Measurements from ENCODE around the gene KRIT1.
"Not testable (repeated sequence)": the region's sequence is repeated elsewhere in the genome, so short reads cannot be mapped to it uniquely, and the experiment has no call there.

The KRIT1 gene

DNA sequence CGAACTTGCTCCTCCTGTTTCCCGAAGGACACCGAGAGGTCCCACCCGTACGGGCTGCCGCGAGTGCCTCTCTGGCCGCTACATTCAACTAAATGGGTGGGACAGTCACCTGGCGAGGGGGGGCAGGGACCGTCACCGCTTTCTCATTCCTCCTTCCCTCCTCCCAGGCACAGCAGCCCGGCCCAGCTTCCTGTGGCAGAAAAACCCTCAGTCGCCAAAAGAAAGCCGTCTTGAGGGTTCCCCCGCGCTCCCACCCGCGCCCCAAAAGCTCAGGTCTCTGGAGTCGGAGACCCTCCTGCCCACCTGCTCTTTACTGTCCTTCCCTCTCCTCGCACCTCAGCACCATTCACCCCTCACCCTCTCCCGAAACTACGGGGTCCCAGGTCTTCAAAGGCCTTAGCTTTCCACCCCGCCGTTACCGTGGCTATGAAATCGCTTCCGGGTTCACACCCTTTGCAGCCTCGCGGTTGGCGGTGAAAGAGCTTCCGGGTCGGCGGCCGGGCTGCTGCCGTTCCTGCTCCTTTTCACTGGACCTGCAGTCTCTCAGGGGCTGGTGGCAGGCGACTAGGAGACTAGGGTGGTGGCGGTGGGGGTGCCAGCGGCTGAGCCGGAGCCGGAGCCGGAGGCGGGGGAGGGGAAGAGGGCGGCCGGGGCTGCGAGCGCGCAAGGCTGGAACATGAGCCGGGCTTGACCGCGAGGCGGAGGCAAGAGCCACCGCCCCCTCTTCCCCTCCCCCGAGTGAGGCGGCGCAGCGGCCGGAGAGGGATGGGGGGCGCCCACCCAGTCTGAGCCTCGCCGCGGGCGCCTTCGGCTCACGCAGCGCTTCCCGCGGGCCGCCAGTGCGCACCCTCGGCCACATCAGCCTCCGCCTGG, at the start of gene KRIT1, which contains the start of gene ANKIB1:
KRIT1 (minus strand) TSS at position 428 of the 873 bp plus-strand sequence. CDS start 3,779 bp downstream, outside the sequence.
ANKIB1 (plus strand) TSS at position 488 of the 873 bp plus-strand sequence. CDS start 49,005 bp downstream, outside the sequence.
- no peak for DNase-seq (ENCODE audit: low read depth, low spot score)
- peak within 1 kb of the TSS; percentile 87 for H3K27ac ChIP-seq

GRCh38 chr7:92295391-92295790, 49.7 kb upstream of the KRIT1 start:
- no peak overlapping the region for H3K27ac ChIP-seq
- DNase-seq (ENCODE audit: low read depth, low spot score) = no peak

- DNase-seq (ENCODE audit: low read depth, low spot score) = no peak
- no peak overlapping the region for H3K27ac ChIP-seq
These were observed 48.3 kb upstream of the KRIT1 start for GRCh38 chr7:92293896-92294590.

GRCh38 chr7:92292981-92293380, 47.3 kb upstream of the KRIT1 start:
- H3K27ac ChIP-seq = no peak overlapping the region
- no peak for DNase-seq (ENCODE audit: low read depth, low spot score)

GRCh38 chr7:92289321-92289720, 43.6 kb upstream of the KRIT1 start:
- H3K27ac ChIP-seq = no peak overlapping the region

GRCh38 chr7:92282930-92283329, 37.2 kb upstream of the KRIT1 start:
- DNase-seq (ENCODE audit: low read depth, low spot score) = no peak
- H3K27ac ChIP-seq = no peak overlapping the region

More at GRCh38 chr7:92289321-92289720, 43.6 kb upstream of the KRIT1 start:
- DNase-seq (ENCODE audit: low read depth, low spot score) = no peak

DNA sequence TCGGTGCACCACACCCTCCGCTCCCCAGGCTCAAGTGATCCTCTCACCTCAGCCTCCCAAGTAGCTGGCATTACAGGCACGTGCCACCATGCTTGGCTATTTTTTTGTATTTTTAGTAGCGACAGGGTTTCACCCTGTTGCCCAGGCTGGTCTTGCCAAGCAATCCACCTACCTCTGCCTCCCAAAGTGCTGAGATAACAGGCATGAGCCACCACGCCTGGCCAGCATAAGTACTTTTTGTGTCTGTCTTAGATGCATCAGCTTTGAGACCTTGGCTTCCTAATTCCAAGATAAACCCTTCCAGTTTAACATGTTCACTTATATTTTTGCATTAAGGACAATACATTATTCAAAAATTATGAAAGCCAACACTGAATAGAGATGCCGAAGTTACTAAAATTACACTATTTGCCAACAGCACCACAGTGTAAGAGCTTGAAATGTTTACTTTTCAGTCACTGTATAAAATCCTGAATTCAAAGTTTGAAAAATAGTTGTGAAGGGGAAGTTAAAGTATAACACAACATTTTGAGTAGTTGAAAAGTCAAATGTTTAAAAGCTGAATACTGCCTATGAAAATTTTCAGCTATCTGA, 36.6 kb upstream of the KRIT1 start:
- no peak for DNase-seq (ENCODE audit: low read depth, low spot score)
- H3K27ac ChIP-seq = no peak overlapping the region

DNA sequence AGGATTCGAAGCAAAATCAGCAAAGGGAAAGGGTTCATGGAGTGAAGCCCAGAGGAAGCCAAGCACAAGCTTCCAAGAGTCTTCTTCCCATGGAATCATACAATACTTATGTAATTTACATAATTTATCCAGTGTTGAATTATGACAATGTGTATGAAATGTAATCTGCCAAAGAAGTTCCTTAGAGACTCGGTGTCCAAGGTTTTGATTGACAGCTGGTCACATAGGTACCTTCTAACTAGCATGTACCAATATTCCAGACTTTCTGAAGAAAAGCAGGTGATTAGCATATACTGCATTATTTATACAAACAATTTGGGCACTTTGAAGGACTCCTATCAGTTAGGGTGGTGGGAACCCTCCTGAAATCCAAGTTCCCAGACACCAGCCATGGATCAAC, 35.3 kb upstream of the KRIT1 start:
- no peak overlapping the region for H3K27ac ChIP-seq
- no peak for DNase-seq (ENCODE audit: low read depth, low spot score)

DNA sequence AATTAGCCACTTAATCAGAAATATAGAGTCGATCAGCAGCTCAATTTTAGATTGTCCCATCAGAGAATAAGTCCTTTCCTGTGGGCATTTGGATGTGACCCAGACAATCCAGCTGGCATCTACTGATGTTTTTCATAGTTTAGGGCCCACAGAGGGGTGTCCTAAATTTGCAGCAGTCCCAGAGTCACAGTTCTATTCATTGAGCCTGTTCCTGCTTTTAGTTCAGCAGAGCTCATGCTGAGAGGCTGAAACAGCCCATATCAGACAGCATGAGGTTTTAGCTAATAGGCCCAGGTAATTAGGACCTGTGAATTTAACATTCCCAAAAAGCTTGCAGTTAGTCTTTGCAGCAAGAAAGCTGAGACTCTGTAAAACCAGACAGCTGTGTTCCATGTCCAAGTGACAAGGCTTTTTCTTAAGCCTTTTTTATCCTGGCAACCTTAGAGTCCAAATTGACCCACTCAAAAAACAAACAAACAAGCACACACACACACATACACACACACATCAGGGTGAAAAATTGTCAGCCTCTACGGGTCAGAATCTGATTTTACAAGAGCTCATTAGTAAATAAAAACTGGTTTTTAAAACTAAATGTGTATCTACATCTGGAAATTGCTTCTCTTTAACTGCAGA, 33.8 kb upstream of the KRIT1 start:
- DNase-seq (ENCODE audit: low read depth, low spot score) = no peak

DNA sequence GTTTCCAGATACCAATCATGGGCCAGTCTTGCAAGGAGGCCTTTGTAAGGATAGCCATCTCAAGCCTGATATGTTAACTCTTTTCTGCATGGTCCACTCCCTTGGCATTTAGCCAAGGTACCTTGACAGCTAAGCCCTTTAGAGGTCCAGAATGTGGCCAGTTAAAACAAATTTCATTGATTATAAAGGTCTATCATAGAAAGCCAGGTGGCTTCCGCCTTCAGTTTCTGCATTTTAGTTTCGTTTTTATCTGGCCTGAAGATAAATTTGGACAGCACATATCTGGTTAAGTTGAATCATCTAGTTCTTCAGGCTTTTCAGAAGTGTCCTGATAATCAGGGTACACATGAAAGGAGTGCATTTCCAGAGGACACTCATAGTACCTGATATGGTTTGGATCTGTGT, 30.7 kb upstream of the KRIT1 start:
- H3K27ac ChIP-seq = no peak overlapping the region
- no peak for DNase-seq (ENCODE audit: low read depth, low spot score)

More for the DNA sequence above, 33.8 kb upstream of the KRIT1 start:
- no peak overlapping the region for H3K27ac ChIP-seq

DNA sequence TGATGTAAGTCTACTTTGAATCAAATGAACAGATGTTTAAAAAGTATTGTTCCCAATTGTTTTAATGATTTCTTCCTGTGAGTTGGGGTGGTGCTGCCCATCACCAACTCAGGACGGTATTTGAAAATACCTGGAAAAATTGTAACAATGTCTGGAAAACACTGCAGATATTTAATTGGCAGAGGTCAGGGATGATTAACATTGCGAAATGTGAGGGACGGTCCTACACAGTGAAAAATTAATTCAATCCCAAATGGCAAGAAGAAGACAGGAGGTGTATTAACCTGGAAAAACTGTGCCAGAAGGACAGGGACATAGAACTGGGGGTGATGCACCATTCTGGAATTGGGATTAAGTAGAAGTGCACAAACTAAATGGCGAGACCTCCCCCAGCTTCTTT, 29.6 kb upstream of the KRIT1 start:
- no peak overlapping the region for H3K27ac ChIP-seq

GRCh38 chr7:92268921-92269320, 23.2 kb upstream of the KRIT1 start:
- peak overlapping the region; percentile 0 for H3K27ac ChIP-seq
- no peak for DNase-seq (ENCODE audit: low read depth, low spot score)

More for the DNA sequence above, 29.6 kb upstream of the KRIT1 start:
- DNase-seq (ENCODE audit: low read depth, low spot score) = no peak

- peak overlapping the region; percentile 72 for H3K27ac ChIP-seq
- no peak for DNase-seq (ENCODE audit: low read depth, low spot score)
These were observed 20.9 kb upstream of the KRIT1 start for GRCh38 chr7:92266415-92267241.

- DNase-seq (ENCODE audit: low read depth, low spot score) = peak; percentile 52
- peak overlapping the region; percentile 92 for H3K27ac ChIP-seq
These were observed 14.6 kb upstream of the KRIT1 start for GRCh38 chr7:92260248-92260781.

GRCh38 chr7:92259610-92260247, 14.0 kb upstream of the KRIT1 start:
- peak overlapping the region; percentile 92 for H3K27ac ChIP-seq
- no peak for DNase-seq (ENCODE audit: low read depth, low spot score)

DNA sequence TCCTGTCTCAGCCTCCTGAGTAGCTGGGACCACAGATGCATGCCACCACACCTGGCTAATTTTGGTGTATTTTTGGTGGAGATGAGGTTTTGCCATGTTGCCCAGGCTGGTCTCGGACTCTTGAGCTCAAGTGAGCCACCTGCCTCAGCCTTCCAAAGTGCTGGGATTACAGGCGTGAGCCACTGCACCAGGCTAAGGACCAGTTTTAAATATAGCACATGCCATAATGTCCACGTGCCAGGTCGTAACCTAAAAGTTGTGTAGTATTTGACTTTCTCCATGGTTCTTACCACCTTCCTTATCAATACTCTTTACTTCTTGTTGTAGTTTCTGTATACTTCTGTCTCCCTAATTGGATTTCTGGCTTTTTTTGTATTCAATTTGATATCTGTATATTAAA, 13.3 kb upstream of the KRIT1 start:
- H3K27ac ChIP-seq = peak overlapping the region; percentile 92
- no peak for DNase-seq (ENCODE audit: low read depth, low spot score)

GRCh38 chr7:92255308-92255707, 9.6 kb upstream of the KRIT1 start:
- DNase-seq (ENCODE audit: low read depth, low spot score) = peak; percentile 29

DNA sequence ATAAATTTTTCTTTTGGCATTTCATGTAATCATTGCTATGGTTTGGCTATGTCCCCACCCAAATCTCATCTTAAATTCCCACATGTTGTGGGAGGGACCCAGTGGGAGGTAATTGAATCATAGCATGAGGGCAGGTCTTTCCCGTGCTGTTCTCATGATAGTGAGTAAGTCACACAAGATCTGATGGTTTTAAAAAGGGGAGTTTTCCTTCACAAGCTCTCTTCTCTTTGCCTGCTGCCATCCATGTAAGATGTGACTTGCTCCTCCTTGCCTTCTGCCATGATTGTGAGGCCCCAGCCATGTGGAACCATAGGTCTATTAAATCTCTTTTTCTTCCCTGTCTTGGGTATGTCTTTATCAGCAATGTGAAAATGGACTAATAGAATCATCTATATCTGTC, 9.1 kb upstream of the KRIT1 start:
- H3K27ac ChIP-seq = peak overlapping the region; percentile 54
- DNase-seq (ENCODE audit: low read depth, low spot score) = not testable (repeated sequence)

More at GRCh38 chr7:92255308-92255707, 9.6 kb upstream of the KRIT1 start:
- peak overlapping the region; percentile 54 for H3K27ac ChIP-seq

DNA sequence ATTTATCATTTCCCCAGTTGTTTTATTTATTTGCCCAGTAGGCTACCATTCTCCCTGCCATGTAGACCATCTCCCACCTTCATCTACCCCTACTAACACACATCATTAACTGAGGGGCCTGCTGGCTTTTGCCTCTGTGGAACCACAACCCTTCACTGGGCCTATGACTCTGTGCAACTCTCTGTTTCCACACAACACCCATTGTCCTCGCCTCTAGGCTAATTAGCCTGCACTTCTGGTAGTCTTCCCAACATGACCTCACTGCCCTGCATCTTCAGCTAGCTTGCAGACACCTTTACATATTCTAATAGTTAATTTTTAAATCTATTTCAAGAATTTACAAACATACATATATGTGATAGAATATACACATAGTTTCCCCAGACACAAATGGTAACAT, 7.5 kb upstream of the KRIT1 start:
- H3K27ac ChIP-seq = no peak overlapping the region
- DNase-seq (ENCODE audit: low read depth, low spot score) = no peak

All from epithelial cell of prostate (primary cell).